K562 (cell line): Measurements from ENCODE around the gene CCL19.

Source experiments
- MTA1 ChIP-seq: fragments of 450-650 bp; IDR thresholded peaks from 2 replicates; pipeline ENCODE4 v1.6.1; 2017; ENCODE audit warnings: borderline replicate concordance
- PHF21A ChIP-seq: fragments of 450-650 bp; IDR thresholded peaks from 2 replicates; pipeline ENCODE4 v1.6.1; 2017; ENCODE audit warnings: low read depth, borderline replicate concordance
- ZFP30 ChIP-seq: fragments of 250-450 bp; sonication (Bioruptor Pico); IDR thresholded peaks from 2 replicates; pipeline ENCODE4 v1.8.0; 2022; ENCODE audit warnings: moderate library complexity, mild to moderate bottlenecking, inconsistent platforms, borderline replicate concordance
- ZNF263 ChIP-seq: sonication (generic); formaldehyde crosslinking; IDR thresholded peaks from 2 replicates; pipeline ENCODE4 v1.8.0; 2022; ENCODE audit warnings: mild to moderate bottlenecking, missing genetic modification reagents, borderline replicate concordance

- TF ChIP-seq PHF21A (no peak), ZFP30 (CRISPR knock-in tag) (no peak), MTA1 (no peak), ZNF263 (CRISPR knock-in tag) (no peak)
These were observed 43.6 kb upstream of the CCL19 start for GRCh38 chr9:34734720-34735119.
